Liver (tissue), 9 donors: ENCODE measurements around the gene GORAB. TPM values are rescaled to one million over a fixed set of nuclear protein-coding genes. Genes with fewer than 3 reads are reported as not detected.

ENCODE experiments used
- DNase-seq: peaks from one replicate; pipeline ENCODE4 v3.0.0-alpha.2; 2017; ENCODE audit warnings: low spot score
- H3K27ac ChIP-seq, 2 donors: one replicate each; pipeline ENCODE4 v1.7.0; 2013; ENCODE audit warnings: inconsistent platforms in 2 of 2, low read length in 2 of 2, control low read depth in 1 of 2, low read depth in 1 of 2, mild to moderate bottlenecking in 1 of 2
- H3K27me3 ChIP-seq, 4 donors: one replicate each; pipeline versions ENCODE4 v1.6.1 to v1.7.0; 2013; ENCODE audit warnings: low read length in 3 of 4, inconsistent platforms in 1 of 4, mild to moderate bottlenecking in 1 of 4, moderate library complexity in 1 of 4; ENCODE audit not compliant: control insufficient read depth in 4 of 4, insufficient read depth in 4 of 4
- H3K36me3 ChIP-seq, 4 donors: one replicate each; pipeline versions ENCODE4 v1.6.1 to v1.7.0; 2013; ENCODE audit warnings: low read length in 3 of 4, mild to moderate bottlenecking in 3 of 4, low read depth in 1 of 4, moderate library complexity in 1 of 4; ENCODE audit not compliant: control insufficient read depth in 4 of 4, insufficient read depth in 3 of 4
- H3K4me1 ChIP-seq, 4 donors: one replicate each; pipeline versions ENCODE4 v1.6.1 to v1.7.0; 2013; ENCODE audit warnings: low read length in 3 of 4, mild to moderate bottlenecking in 3 of 4, moderate library complexity in 1 of 4; ENCODE audit not compliant: control insufficient read depth in 4 of 4, insufficient read depth in 4 of 4
- H3K4me3 ChIP-seq, 3 donors: one replicate each; pipeline versions ENCODE4 v1.6.1 to v1.7.0; 2013; ENCODE audit warnings: low read length in 3 of 3, control low read depth in 1 of 3, low read depth in 1 of 3, mild to moderate bottlenecking in 1 of 3
- H3K9ac ChIP-seq, 2 donors: one replicate each; pipeline ENCODE4 v1.7.0; 2013; ENCODE audit warnings: low read length in 2 of 2, mild to moderate bottlenecking in 2 of 2, moderate library complexity in 2 of 2, control low read depth in 1 of 2, low read depth in 1 of 2
- H3K9me3 ChIP-seq, 4 donors: one replicate each; pipeline versions ENCODE4 v1.6.1 to v1.7.0; 2013; ENCODE audit warnings: low read length in 3 of 4; ENCODE audit not compliant: control insufficient read depth in 4 of 4
- ATF3 ChIP-seq: IDR thresholded peaks from 2 replicates; pipeline ENCODE4 v1.6.1; 2016; ENCODE audit warnings: antibody characterized with exemption
- EGR1 ChIP-seq, 2 donors: IDR thresholded peaks; 2 replicates each; pipeline ENCODE4 v1.6.1; 2016 to 2018; ENCODE audit warnings: antibody characterized with exemption in 2 of 2, low read depth in 2 of 2
- FOXA2 ChIP-seq: IDR thresholded peaks from 2 replicates; pipeline ENCODE4 v1.6.1; 2016; ENCODE audit warnings: antibody characterized with exemption
- GABPA ChIP-seq, 2 donors: IDR thresholded peaks in 1 of 2; conservative IDR thresholded peaks in 1 of 2; 2 replicates each; pipeline ENCODE4 v1.6.1; 2016; ENCODE audit warnings: antibody characterized with exemption in 2 of 2, mild to moderate bottlenecking in 1 of 2, moderate library complexity in 1 of 2
- HNF4A ChIP-seq, 2 donors: conservative IDR thresholded peaks; 2 replicates each; pipeline ENCODE4 v1.6.1; 2016; ENCODE audit warnings: antibody characterized with exemption in 2 of 2, mild to moderate bottlenecking in 2 of 2
- NR2F2 ChIP-seq: IDR thresholded peaks from 2 replicates; pipeline ENCODE4 v1.6.1; 2016; ENCODE audit warnings: antibody characterized with exemption
- RAD21 ChIP-seq, 2 donors: IDR thresholded peaks; 2 replicates each; pipeline ENCODE4 v1.6.1; 2016; ENCODE audit warnings: antibody characterized with exemption in 2 of 2, mild to moderate bottlenecking in 2 of 2
- SP1 ChIP-seq: IDR thresholded peaks from 2 replicates; pipeline ENCODE4 v1.6.1; 2018; ENCODE audit warnings: antibody characterized with exemption, mild to moderate bottlenecking
- WGBS: extraction: QIAGEN DNeasy Blood & Tissue Kit; methylation state at CpG from one replicate; pipeline ENCODE4 v1.1.7; 2013; 5-methylcytosine and 5-hydroxymethylcytosine counted together
- polyA plus RNA-seq, 2 donors: library from polyadenylated mRNA; stranded (reverse) in 1 of 2; unstranded in 1 of 2; fragments of 200-250 nt in 1 of 2; fragments of >200 nt in 1 of 2; fragmentation: Nextera tagmentation in 1 of 2; extraction: Ambion mirVana in 1 of 2; gene quantifications; one replicate each; pipeline versions ENCODE4 v1.2.1 to v1.2.3, GENCODE V29; 2013 to 2015
- total RNA-seq, 2 donors: library from RNA; depleted of rRNA; stranded (reverse); fragments of >200 nt; gene quantifications; one replicate each; pipeline ENCODE4 v1.2.3, GENCODE V29; 2014
- TF ChIP-seq, protein P1 (sequence below): IDR thresholded peaks from 2 replicates; pipeline ENCODE4 v1.6.1; 2016; ENCODE audit warnings: antibody characterized with exemption, mild to moderate bottlenecking
- donor health status: healthy.
- donor health status: healthy.
- donor health status: healthy.
- donor health status: healthy.
- donor health status: healthy.

GORAB gene
- total and polyA plus RNA-seq, 4 donors, result 4.0 to 11.1 (median 8.7) TPM

- peak; percentile 73 for TF ChIP-seq ATF3
Measured at GRCh38 chr1:170537798-170538503, 6.0 kb downstream of the GORAB start (continued).

DNA sequence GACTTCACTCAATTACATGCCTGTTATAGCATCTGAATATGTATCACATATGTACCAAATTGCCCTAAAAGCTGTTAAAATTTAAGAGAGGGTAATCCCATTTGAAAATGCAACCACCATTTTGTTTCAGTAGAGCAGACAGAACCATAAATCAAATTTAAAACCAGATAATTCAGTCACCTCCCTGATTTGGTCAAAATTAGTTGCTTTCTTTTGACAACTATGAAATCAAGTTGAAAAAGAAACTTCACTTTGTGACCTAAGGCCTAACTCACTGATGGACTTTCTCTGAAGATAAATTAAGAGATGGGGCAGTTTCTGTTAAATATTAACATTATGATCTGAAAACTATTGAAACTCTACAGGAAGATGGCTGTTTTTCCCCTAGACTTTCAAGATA, 6.7 kb downstream of the GORAB start:
- H3K4me3 ChIP-seq, result no peak overlapping the region
- H3K36me3 ChIP-seq, result peaks cover 5 to 22% (median 15%) of the 10 kb centered on the region in 4 donors
- TF ChIP-seq RAD21 (IDR thresholded peaks at IDR 0.05) (no peak), HNF4A (conservative IDR thresholded peaks at IDR 0.05) (peak in 1 of 2 donors; percentile 25)
- no peaks in the 10 kb centered on the region for H3K27me3 ChIP-seq
- H3K4me1 ChIP-seq, result peaks cover 3 to 31% (median 18%) of the 10 kb centered on the region in 4 donors
- H3K27ac ChIP-seq, result peak overlapping the region; percentile 50 to 56
- no peak overlapping the region for H3K9ac ChIP-seq
- no peaks in the 10 kb centered on the region for H3K9me3 ChIP-seq
- no peak for DNase-seq

- H3K27me3 ChIP-seq, result no peaks in the 10 kb centered on the region
- peaks cover 3 to 31% (median 18%) of the 10 kb centered on the region in 4 donors for H3K4me1 ChIP-seq
- 93% methylated on average over 9 of the region's 9 CpGs for WGBS
- peaks cover 5 to 25% (median 18%) of the 10 kb centered on the region in 4 donors for H3K36me3 ChIP-seq
- DNase-seq, result no peak
- no peaks in the 10 kb centered on the region for H3K9me3 ChIP-seq
- TF ChIP-seq NR2F2 (no peak), HNF4A (conservative IDR thresholded peaks at IDR 0.05) (no peak), EGR1 (IDR thresholded peaks at IDR 0.05; ENCODE audit: low read depth in 2 of 2) (no peak), GABPA (IDR thresholded peaks at IDR 0.05 in 1 of 2, conservative IDR thresholded peaks at IDR 0.05 in 1 of 2) (no peak), ATF3 (no peak), FOXA2 (no peak)
- TF ChIP-seq, protein P1, sequence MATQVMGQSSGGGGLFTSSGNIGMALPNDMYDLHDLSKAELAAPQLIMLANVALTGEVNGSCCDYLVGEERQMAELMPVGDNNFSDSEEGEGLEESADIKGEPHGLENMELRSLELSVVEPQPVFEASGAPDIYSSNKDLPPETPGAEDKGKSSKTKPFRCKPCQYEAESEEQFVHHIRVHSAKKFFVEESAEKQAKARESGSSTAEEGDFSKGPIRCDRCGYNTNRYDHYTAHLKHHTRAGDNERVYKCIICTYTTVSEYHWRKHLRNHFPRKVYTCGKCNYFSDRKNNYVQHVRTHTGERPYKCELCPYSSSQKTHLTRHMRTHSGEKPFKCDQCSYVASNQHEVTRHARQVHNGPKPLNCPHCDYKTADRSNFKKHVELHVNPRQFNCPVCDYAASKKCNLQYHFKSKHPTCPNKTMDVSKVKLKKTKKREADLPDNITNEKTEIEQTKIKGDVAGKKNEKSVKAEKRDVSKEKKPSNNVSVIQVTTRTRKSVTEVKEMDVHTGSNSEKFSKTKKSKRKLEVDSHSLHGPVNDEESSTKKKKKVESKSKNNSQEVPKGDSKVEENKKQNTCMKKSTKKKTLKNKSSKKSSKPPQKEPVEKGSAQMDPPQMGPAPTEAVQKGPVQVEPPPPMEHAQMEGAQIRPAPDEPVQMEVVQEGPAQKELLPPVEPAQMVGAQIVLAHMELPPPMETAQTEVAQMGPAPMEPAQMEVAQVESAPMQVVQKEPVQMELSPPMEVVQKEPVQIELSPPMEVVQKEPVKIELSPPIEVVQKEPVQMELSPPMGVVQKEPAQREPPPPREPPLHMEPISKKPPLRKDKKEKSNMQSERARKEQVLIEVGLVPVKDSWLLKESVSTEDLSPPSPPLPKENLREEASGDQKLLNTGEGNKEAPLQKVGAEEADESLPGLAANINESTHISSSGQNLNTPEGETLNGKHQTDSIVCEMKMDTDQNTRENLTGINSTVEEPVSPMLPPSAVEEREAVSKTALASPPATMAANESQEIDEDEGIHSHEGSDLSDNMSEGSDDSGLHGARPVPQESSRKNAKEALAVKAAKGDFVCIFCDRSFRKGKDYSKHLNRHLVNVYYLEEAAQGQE, result no peak
- no peak overlapping the region for H3K27ac ChIP-seq
- H3K9ac ChIP-seq, result no peak overlapping the region
- no peak overlapping the region for H3K4me3 ChIP-seq
Measured at GRCh38 chr1:170539154-170539553, 7.2 kb downstream of the GORAB start.

DNA sequence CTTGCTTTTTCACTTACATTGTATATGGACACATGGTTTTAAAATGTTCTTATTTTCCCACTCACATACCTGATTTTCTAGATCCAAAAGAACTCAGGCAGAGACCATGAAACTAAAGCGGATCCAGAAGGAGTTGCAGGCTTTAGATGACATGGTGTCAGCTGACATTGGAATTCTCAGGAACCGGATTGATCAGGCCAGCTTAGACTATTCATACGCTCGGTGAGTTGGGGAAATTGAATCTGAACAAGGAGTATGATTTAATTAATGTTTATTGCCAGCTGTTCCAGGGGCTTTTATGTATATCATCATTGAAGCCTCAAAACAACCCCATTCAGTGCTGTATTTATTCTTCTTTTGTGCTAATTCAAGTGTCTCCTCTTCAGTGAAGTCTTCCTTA, 12.7 kb downstream of the GORAB start:
- TF ChIP-seq FOXA2 (no peak), SP1 (no peak)
- Histone ChIP-seq H3K9me3 (no peaks in the 10 kb centered on the region), H3K27ac (no peak overlapping the region), H3K36me3 (peaks cover 9 to 45% (median 42%) of the 10 kb centered on the region in 4 donors), H3K27me3 (no peaks in the 10 kb centered on the region), H3K4me3 (no peak overlapping the region), H3K4me1 (peaks cover 0 to under 1% (median 0%) of the 10 kb centered on the region in 4 donors), H3K9ac (no peak overlapping the region)
- WGBS, result 93% methylated on average over 4 of the region's 4 CpGs
- DNase-seq, result no peak
